GM12865 (cell line): ENCODE data around the gene CDX2.
A peak's percentile ranks its signal among the peaks of the same experiment; 100 is the strongest.

Experiments used
- DNase-seq: peaks from one replicate; pipeline ENCODE4 v3.0.0; 2010; ENCODE audit warnings: low read depth
- H3K4me3 ChIP-seq: 2 replicates; pipeline ENCODE4 v1.5.1; 2011; ENCODE audit warnings: mild to moderate bottlenecking, low read depth, low read length, control low read depth
- TF ChIP-seq, protein P1 (sequence below): IDR thresholded peaks from 2 replicates; pipeline ENCODE4 v1.5.1; 2011; ENCODE audit warnings: low read length, control low read depth, low read depth, inconsistent platforms; ENCODE audit not compliant: insufficient read depth; ENCODE audit errors: missing control alignments

Gene CDX2

DNA sequence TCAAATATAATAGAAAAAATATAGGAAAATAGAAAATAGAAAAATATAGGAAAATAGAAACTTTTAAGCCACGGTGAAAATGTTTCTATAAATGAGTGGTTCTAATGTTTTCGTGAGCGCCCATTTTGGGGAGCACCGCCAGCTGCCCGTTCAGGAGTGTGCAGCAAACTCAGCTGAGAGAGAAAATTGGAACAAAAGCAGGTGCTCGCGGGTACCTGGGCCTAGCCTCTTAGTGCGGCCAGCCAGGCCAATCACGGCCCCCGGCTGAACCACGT lies 49.5 kb downstream of the CDX2 start:
- no peak overlapping the region for H3K4me3 ChIP-seq
- TF ChIP-seq, protein P1, sequence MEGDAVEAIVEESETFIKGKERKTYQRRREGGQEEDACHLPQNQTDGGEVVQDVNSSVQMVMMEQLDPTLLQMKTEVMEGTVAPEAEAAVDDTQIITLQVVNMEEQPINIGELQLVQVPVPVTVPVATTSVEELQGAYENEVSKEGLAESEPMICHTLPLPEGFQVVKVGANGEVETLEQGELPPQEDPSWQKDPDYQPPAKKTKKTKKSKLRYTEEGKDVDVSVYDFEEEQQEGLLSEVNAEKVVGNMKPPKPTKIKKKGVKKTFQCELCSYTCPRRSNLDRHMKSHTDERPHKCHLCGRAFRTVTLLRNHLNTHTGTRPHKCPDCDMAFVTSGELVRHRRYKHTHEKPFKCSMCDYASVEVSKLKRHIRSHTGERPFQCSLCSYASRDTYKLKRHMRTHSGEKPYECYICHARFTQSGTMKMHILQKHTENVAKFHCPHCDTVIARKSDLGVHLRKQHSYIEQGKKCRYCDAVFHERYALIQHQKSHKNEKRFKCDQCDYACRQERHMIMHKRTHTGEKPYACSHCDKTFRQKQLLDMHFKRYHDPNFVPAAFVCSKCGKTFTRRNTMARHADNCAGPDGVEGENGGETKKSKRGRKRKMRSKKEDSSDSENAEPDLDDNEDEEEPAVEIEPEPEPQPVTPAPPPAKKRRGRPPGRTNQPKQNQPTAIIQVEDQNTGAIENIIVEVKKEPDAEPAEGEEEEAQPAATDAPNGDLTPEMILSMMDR: no peak
- peak; percentile 38 for DNase-seq

DNA sequence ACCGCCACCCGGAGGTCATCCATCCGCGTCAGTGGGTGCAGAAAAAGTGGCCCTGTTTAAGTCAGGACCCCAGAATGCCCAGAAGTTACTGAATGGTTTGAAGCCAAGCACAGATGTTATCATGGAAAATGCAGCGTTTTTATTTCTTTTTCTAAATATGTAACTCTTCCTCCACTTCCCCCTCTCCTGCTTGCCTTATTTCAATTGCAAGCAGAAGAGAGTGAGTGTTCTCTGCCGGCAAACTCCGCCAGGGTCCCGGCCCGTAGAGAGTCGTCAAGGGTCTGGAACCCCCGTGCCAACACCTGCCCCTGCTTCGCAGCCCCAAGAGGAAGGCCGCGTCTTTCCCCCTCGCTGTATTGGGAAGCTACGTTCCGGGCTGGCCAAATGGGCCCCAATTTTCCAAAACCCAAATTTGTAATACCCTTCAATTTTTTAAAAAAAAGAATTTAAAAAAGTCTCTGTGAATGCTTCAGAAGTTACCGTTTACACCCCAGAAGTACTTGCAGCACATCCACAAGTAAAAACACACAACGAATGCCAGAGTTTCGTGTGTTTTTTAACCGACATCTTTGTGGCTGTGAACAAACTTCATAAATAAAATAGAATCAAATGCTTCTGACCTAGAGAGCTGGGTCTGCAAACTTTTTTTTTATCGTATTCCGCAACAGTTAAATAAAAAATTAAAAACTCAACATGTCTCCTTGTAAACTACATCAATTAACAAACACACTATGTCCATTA lies 50.0 kb downstream of the CDX2 start:
- TF ChIP-seq, protein P1: no peak
- no peak overlapping the region for H3K4me3 ChIP-seq
- DNase-seq: no peak

DNA sequence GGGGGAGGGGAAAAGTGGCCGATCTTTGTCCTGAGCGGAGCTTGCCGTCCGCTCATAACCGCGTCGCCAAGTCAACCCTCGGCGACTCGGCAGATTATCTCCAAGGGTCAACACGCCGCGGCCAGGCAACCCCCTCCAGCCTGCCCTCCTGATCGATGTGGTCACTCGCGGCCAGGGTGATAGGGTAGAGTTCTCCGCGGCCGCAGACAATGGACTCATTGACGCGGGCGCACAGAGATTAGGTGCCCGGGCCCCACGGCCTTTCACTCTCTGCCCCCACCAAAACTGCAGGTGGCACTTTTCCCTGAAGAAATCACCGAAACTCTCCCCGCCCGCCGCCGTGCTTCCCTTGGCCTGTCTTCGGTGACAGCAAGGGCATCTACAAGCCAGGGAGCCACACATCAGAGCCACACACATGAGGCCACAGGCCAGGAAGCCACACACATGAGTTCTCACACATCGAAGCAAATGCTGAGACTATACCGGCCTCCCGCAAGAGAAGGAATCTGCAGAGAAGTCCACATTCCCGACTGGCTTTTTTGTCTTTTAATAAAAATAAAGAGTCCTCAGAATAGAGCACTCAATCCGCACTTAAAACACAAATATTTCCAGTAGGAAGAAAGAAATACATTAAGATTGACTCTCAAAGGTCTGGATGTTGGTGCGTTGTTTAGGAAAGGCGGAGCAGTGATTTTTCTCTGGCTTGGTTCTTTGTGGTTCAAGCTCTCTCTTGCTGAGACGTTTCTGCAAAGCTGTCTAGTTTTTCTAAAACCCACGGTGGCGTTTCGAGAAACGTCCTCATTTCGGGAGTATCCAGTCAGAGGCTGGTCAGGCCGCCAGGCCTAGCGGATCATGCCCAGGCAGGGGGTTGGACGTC lies 50.8 kb downstream of the CDX2 start:
- H3K4me3 ChIP-seq: no peak overlapping the region
- DNase-seq: no peak
- TF ChIP-seq, protein P1: no peak

DNA sequence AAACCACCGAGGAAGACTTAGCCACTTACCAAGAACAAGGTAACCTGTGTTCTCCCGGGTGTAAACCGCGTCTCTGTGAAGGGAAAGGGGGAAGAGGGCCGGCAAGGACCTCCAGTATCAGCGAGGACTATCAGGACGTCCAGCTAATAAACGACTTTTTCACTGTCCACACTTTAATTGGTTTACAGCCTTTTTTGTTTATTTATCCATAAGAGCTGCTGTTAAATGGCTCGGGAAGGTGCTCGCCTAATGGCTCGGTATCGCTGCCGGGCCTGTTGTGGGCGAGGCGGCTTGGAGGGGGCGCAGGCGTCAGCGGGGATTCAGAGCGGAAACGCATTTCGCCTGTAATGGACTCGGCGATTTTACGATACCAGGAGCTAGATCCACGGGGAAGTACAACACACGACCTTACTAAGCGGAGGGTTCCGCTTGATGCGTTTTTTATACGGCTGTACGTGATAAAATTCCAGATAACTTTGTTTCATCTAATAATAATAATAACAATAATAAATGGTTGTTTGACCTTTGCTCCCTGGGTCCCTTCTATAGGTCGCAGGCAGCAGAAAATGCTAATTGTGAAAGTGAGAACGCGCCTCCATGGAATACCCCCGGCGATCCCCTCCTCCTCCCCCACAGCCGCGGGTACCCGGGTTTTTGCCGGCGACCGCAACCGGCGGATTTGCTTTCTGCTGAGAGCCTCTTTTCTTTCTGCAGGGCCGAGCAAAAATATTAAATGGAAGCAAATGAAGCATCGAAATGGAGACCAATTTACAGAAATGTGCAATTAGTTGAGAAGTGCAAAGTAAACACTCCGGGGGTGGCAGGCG lies 51.8 kb downstream of the CDX2 start:
- DNase-seq: peak; percentile 10
- TF ChIP-seq, protein P1: no peak
- H3K4me3 ChIP-seq: peak overlapping the region; percentile 11; the same call in 1 of the 2 replicates

DNA sequence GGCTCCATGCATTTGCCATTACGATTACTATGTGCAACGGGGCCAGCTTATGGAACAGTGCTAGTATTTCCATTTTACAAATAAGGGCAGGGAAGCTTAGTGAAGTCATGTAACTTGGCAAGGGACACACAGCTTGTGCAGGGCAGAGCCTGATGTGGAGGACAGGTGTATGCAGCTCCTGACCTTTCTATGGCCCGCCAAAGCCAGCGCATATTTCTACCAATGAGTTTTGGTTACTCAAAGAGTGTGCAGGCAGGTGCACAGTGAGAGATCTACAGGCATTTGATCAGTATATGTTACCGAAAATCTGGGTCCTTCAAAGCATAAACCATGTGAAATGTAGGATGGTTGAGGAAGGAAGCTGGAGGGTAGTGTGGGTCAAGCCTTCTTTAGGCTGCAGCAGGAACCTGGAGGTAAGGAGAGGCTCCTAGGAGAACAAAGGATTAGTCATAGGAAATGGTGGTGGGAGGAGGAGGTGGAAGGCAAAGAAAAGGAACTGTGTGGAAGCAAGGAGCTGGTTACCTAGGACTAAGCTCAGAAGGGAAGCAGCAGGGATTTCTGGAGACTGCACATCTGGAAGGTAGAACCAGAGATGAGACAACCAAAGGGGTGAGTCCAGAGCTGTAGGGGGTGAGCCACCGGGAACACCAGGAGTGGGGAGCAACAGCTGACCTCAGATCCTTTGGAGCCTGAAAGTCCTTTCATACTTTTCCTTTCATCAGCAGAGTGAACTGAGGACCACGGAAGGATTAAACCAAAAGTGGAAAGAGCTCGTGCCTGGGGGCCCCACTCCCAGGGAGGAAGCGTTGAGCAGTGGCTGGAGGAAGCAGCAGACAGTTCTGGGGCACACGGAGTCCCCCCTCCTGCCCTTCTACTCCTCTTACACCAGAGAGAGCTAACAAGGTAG lies 53.6 kb downstream of the CDX2 start:
- no peak overlapping the region for H3K4me3 ChIP-seq
- TF ChIP-seq, protein P1: no peak
- no peak for DNase-seq

DNA sequence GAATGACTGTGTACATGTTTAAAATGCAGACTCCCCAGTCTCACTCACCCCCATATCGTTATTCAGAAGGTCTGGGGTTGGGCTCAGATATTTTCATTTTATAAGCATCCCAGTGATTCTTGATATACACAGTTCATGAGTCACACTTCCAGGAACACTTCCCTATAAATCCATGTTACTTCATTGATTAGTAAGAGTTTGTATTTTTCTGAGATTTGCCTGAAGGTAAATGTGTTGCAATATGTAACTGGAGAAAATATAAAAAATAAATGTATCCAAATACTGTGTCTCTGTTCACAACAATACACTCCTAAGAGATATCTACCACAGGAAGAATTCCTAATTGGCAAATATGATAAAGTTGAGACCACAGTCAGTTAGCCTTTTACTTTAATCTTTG lies 56.0 kb downstream of the CDX2 start:
- TF ChIP-seq, protein P1: no peak
- DNase-seq: no peak
- H3K4me3 ChIP-seq: no peak overlapping the region
